Natural killer cell treated with Interleukin-12 subunit alpha and Interleukin-12 subunit beta and Interleukin-15 and Interleukin-18, amount 100 ng/mL, for 72 hours (primary cell): Measurements from ENCODE around the gene PTPRT. TPM values are rescaled to one million over a fixed set of nuclear protein-coding genes. Genes with fewer than 3 reads are reported as not detected.
"Not testable (repeated sequence)": the region's sequence is repeated elsewhere in the genome, so short reads cannot be mapped to it uniquely, and the experiment has no call there.

ENCODE experiments used
- ATAC-seq, 2 donors: fragments of 150-1000 bp; cut with Tn5 transposase in 1 of 2; sonication (Bioruptor Pico), chemical (Tn5 transposase) in 1 of 2; 2 replicates each; pipeline ENCODE4 v1.10.0; 2021
- DNase-seq: peaks from one replicate; pipeline ENCODE4 v3.0.0; 2022; ENCODE audit warnings: low spot score
- H3K27ac Mint-ChIP-seq, 2 donors: 1 replicate in 1 of 2; 2 replicates in 1 of 2; pipeline ENCODE4 v1.8.0; 2022; ENCODE audit warnings: mixed read lengths in 2 of 2, mild to moderate bottlenecking in 1 of 2, moderate library complexity in 1 of 2
- H3K27me3 Mint-ChIP-seq, 2 donors: 1 replicate in 1 of 2; 2 replicates in 1 of 2; pipeline ENCODE4 v1.8.0; 2022; ENCODE audit warnings: mixed read lengths in 2 of 2
- H3K36me3 Mint-ChIP-seq: one replicate; pipeline ENCODE4 v1.8.0; 2022; ENCODE audit warnings: mixed read lengths
- H3K4me1 Mint-ChIP-seq, 2 donors: 1 replicate in 1 of 2; 2 replicates in 1 of 2; pipeline ENCODE4 v1.8.0; 2022; ENCODE audit warnings: low read depth in 2 of 2, mixed read lengths in 2 of 2, mild to moderate bottlenecking in 1 of 2
- H3K4me3 Mint-ChIP-seq: one replicate; pipeline ENCODE4 v1.8.0; 2022; ENCODE audit warnings: mixed read lengths
- H3K9me3 Mint-ChIP-seq: 2 replicates; pipeline ENCODE4 v1.8.0; 2022; ENCODE audit warnings: mixed read lengths
- total RNA-seq, 2 donors: library from RNA; stranded (reverse); gene quantifications; one replicate each; pipeline ENCODE4 v1.2.3, GENCODE V29; 2022

Gene PTPRT
- total RNA-seq, 2 donors from 2014 or later = not detected

DNA sequence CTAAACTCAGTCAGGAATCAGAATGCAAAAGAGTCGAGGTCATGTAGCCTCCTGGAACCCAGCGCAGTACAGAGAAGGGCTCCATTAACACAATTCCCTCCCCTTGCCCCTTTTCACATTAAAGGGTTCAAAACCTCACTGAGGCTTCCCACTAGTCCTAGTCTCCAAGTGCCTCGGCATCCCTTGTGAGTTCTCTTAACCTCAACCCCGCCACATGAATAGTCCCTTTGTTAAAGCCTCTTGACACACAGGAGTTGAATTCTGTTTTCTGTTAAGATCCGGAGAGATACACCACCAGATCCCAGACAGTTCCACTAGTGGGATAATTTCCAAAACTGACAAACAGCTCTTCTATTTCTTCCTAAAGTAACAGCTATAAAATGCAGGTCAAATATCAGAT, 17.8 kb downstream of the PTPRT start:
- no peak for ATAC-seq
- Mint-ChIP-seq H3K27ac (no peak overlapping the region), H3K27me3 (peaks cover 2 to 8% of the 10 kb centered on the region in 2 donors), H3K36me3 (no peaks in the 10 kb centered on the region), H3K9me3 (no peaks in the 10 kb centered on the region), H3K4me1 (no peaks in the 10 kb centered on the region), H3K4me3 (no peak overlapping the region)
- DNase-seq = no peak

GRCh38 chr20:43170771-43171170, 18.9 kb downstream of the PTPRT start:
- H3K9me3 Mint-ChIP-seq = no peaks in the 10 kb centered on the region
- H3K4me1 Mint-ChIP-seq = no peaks in the 10 kb centered on the region
- ATAC-seq (no peak), DNase-seq (no peak)
- H3K27me3 Mint-ChIP-seq = peaks cover 10% of the 10 kb centered on the region in 2 donors
- H3K4me3 Mint-ChIP-seq = no peak overlapping the region
- no peaks in the 10 kb centered on the region for H3K36me3 Mint-ChIP-seq
- no peak overlapping the region for H3K27ac Mint-ChIP-seq

DNA sequence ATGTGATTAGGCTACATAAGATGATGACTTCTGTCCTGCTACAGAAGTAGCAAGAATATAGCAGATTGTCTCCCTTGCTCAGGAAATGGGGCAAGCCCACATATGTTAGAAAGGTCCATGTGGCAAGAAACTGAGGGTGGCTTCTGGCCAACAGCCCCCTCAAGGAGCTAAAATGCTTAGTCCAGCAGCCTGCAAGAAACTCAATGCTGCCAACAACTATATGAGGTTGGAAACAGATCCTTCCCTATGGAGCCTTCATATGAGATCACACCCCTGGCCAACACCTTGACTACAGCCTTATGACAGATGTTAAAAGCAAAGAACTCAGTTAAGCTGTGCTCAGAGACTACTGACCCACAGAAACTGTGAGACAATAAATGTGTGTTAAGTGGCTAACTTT, 22.1 kb downstream of the PTPRT start:
- Mint-ChIP-seq H3K9me3 (no peaks in the 10 kb centered on the region), H3K27ac (no peak overlapping the region), H3K4me1 (no peaks in the 10 kb centered on the region), H3K27me3 (peaks cover 10% of the 10 kb centered on the region in 2 donors), H3K36me3 (no peaks in the 10 kb centered on the region), H3K4me3 (no peak overlapping the region)
- DNase-seq (no peak), ATAC-seq (no peak)

DNA sequence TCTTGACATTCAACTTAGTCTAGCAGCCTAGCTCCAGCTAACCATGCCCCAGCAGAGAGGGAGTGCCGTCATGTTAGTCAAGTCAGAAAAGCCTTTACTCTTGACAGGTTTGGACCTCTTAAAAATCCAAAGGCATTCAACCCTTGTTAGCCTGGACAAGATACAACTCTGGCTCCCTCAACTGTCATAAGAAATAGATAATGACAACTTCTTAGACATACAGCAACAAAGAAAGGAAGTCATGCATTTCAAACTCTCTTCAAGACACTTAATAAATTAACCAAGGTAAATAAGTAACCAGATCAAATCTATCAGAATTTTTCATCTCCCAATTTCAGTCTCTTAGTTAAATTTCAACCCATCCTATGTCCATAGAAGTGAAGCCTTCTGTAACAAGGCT, 22.7 kb downstream of the PTPRT start:
- Mint-ChIP-seq H3K9me3 (no peaks in the 10 kb centered on the region), H3K27ac (no peak overlapping the region), H3K4me3 (no peak overlapping the region), H3K36me3 (no peaks in the 10 kb centered on the region), H3K4me1 (no peaks in the 10 kb centered on the region), H3K27me3 (peaks cover 4 to 10% of the 10 kb centered on the region in 2 donors)
- no peak for DNase-seq
- no peak for ATAC-seq

GRCh38 chr20:43165611-43166010, 24.1 kb downstream of the PTPRT start:
- ATAC-seq (no peak), DNase-seq (no peak)
- no peak overlapping the region for H3K27ac Mint-ChIP-seq
- peaks cover 2 to 10% of the 10 kb centered on the region in 2 donors for H3K27me3 Mint-ChIP-seq
- H3K4me3 Mint-ChIP-seq = no peak overlapping the region
- no peaks in the 10 kb centered on the region for H3K9me3 Mint-ChIP-seq
- H3K4me1 Mint-ChIP-seq = no peaks in the 10 kb centered on the region
- H3K36me3 Mint-ChIP-seq = no peaks in the 10 kb centered on the region

DNA sequence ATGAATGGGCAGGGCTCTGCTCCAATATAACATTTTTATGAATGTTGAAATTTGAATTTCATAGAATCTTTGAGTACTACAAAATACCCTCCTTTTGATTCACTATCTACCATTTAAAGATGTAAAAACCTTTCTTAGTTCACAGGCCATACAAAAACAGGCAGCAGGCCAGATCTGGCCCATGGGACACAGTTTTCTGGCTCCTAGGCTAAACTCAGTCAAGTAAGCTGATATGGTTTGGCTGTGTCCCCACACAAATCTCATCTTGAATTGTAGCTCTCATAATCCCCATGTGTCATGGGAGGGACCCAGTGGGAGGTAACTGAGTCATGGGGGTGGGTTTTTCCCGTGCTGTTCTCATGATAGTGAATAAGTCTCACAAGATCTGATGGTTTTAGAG, 25.0 kb downstream of the PTPRT start:
- peaks cover 2 to 10% of the 10 kb centered on the region in 2 donors for H3K27me3 Mint-ChIP-seq
- not testable (repeated sequence) for H3K9me3 Mint-ChIP-seq, H3K4me1 Mint-ChIP-seq, H3K27ac Mint-ChIP-seq, H3K4me3 Mint-ChIP-seq, H3K36me3 Mint-ChIP-seq, ATAC-seq, DNase-seq

GRCh38 chr20:43161716-43162115, 28.0 kb downstream of the PTPRT start:
- DNase-seq = no peak
- no peaks in the 10 kb centered on the region for H3K4me1 Mint-ChIP-seq
- no peak for ATAC-seq
- H3K9me3 Mint-ChIP-seq = no peaks in the 10 kb centered on the region
- peaks cover 2 to 22% of the 10 kb centered on the region in 2 donors for H3K27me3 Mint-ChIP-seq
- H3K4me3 Mint-ChIP-seq = no peak overlapping the region
- no peak overlapping the region for H3K27ac Mint-ChIP-seq
- no peaks in the 10 kb centered on the region for H3K36me3 Mint-ChIP-seq

- peaks cover 0 to 16% of the 10 kb centered on the region in 2 donors for H3K27me3 Mint-ChIP-seq
- H3K36me3 Mint-ChIP-seq = no peaks in the 10 kb centered on the region
- H3K4me3 Mint-ChIP-seq = no peak overlapping the region
- no peaks in the 10 kb centered on the region for H3K4me1 Mint-ChIP-seq
- ATAC-seq (no peak), DNase-seq (no peak)
- no peak overlapping the region for H3K27ac Mint-ChIP-seq
- no peaks in the 10 kb centered on the region for H3K9me3 Mint-ChIP-seq
Observed at GRCh38 chr20:43160941-43161340, 28.8 kb downstream of the PTPRT start.

GRCh38 chr20:43159994-43160393, 29.7 kb downstream of the PTPRT start:
- H3K27ac Mint-ChIP-seq = no peak overlapping the region
- DNase-seq (no peak), ATAC-seq (no peak)
- no peaks in the 10 kb centered on the region for H3K4me1 Mint-ChIP-seq
- H3K27me3 Mint-ChIP-seq = peaks cover 4 to 16% of the 10 kb centered on the region in 2 donors
- no peak overlapping the region for H3K4me3 Mint-ChIP-seq
- no peaks in the 10 kb centered on the region for H3K36me3 Mint-ChIP-seq
- no peaks in the 10 kb centered on the region for H3K9me3 Mint-ChIP-seq

DNA sequence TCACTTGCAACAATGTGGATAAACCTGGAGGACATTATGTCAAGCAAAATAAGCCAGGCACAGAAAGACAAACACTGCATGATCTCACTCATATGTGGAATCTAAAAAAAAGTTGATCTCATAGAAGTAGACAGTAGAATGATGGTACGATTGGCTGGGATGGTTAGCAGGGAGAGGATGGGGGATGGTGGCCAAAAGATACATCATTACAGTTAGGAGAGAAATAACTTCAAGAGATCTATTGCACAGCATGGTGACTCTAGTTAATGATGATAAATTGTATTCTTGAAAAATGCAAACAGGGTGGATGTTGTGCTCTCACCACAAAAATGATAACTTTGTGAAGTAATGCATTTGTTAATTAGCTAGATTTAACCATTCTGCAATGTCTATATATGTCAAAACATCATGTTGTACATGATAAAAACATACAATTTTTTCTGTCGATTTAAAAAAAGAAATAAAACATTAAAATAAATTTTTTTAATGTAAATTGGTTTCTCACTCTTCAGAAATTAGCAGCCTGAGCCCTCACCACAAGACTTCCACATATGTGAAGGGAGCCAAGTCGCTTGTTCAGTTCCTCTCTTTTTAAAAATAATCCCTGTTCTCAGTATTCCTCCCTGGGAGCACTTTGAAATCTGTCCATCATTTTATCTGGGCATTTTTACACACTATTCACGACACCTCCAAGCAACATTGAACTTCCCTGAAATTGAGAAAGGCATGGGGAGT, 34.2 kb downstream of the PTPRT start:
- Mint-ChIP-seq H3K27me3 (peaks cover 8 to 16% of the 10 kb centered on the region in 2 donors), H3K4me1 (no peaks in the 10 kb centered on the region), H3K4me3 (no peak overlapping the region), H3K36me3 (no peaks in the 10 kb centered on the region), H3K9me3 (no peaks in the 10 kb centered on the region), H3K27ac (no peak overlapping the region)
- ATAC-seq (no peak), DNase-seq (no peak)

- no peaks in the 10 kb centered on the region for H3K36me3 Mint-ChIP-seq
Observed at GRCh38 chr20:43151901-43152300, 37.8 kb downstream of the PTPRT start.

GRCh38 chr20:43151256-43151655, 38.5 kb downstream of the PTPRT start:
- ATAC-seq (no peak), DNase-seq (no peak)
- Mint-ChIP-seq H3K27ac (no peak overlapping the region), H3K27me3 (peaks cover 18 to 19% of the 10 kb centered on the region in 2 donors), H3K4me3 (no peak overlapping the region), H3K4me1 (no peaks in the 10 kb centered on the region), H3K36me3 (no peaks in the 10 kb centered on the region), H3K9me3 (no peaks in the 10 kb centered on the region)

More at GRCh38 chr20:43151901-43152300, 37.8 kb downstream of the PTPRT start:
- Mint-ChIP-seq H3K4me3 (no peak overlapping the region), H3K27me3 (peaks cover 17 to 18% of the 10 kb centered on the region in 2 donors), H3K9me3 (no peaks in the 10 kb centered on the region), H3K4me1 (no peaks in the 10 kb centered on the region), H3K27ac (no peak overlapping the region)
- no peak for DNase-seq
- no peak for ATAC-seq

GRCh38 chr20:43140726-43141125, 49.0 kb downstream of the PTPRT start:
- H3K27me3 Mint-ChIP-seq = peaks cover 22 to 25% of the 10 kb centered on the region in 2 donors
- no peaks in the 10 kb centered on the region for H3K36me3 Mint-ChIP-seq
- DNase-seq = no peak
- ATAC-seq = no peak
- H3K27ac Mint-ChIP-seq = no peak overlapping the region
- H3K9me3 Mint-ChIP-seq = peaks cover 2% of the 10 kb centered on the region
- H3K4me1 Mint-ChIP-seq = peaks cover 0 to 2% of the 10 kb centered on the region in 2 donors
- no peak overlapping the region for H3K4me3 Mint-ChIP-seq

- Mint-ChIP-seq H3K4me3 (no peak overlapping the region), H3K36me3 (no peaks in the 10 kb centered on the region), H3K27ac (no peak overlapping the region), H3K27me3 (peaks cover 8 to 13% of the 10 kb centered on the region in 2 donors), H3K4me1 (peaks cover 0 to 2% of the 10 kb centered on the region in 2 donors), H3K9me3 (no peaks in the 10 kb centered on the region)
- no peak for ATAC-seq
- DNase-seq = no peak
Observed at GRCh38 chr20:43138061-43138770, 51.5 kb downstream of the PTPRT start.
